Kidney glomerular epithelial cell (primary cell): ENCODE results near the gene UST.

Experiments used
- DNase-seq: peaks from one replicate; lab custom pipeline; 2025; lab: John Stamatoyannopoulos, UW

UST gene

GRCh38 chr6:148803979-148804378 is 57.1 kb downstream of the UST start:
- no peak for DNase-seq

- no peak for DNase-seq
Measured at GRCh38 chr6:148805777-148806176, 58.9 kb downstream of the UST start.

GRCh38 chr6:148807784-148808183 is 61.0 kb downstream of the UST start:
- no peak for DNase-seq

- DNase-seq: no peak
Measured at GRCh38 chr6:148808786-148809304, 62.0 kb downstream of the UST start.

- DNase-seq: no peak
Measured at GRCh38 chr6:148811459-148811858, 64.6 kb downstream of the UST start.

GRCh38 chr6:148814082-148814790 is 67.4 kb downstream of the UST start:
- no peak for DNase-seq

- DNase-seq: no peak
Measured at GRCh38 chr6:148814869-148815268, 68.0 kb downstream of the UST start.

GRCh38 chr6:148816117-148816516 is 69.3 kb downstream of the UST start:
- DNase-seq: no peak

GRCh38 chr6:148817689-148818088 is 70.9 kb downstream of the UST start:
- no peak for DNase-seq

GRCh38 chr6:148818939-148819575 is 72.2 kb downstream of the UST start:
- no peak for DNase-seq

GRCh38 chr6:148819852-148820251 is 73.0 kb downstream of the UST start:
- DNase-seq: no peak

GRCh38 chr6:148822819-148823218 is 76.0 kb downstream of the UST start:
- no peak for DNase-seq

- DNase-seq: no peak
Measured at GRCh38 chr6:148824291-148824690, 77.5 kb downstream of the UST start.

- DNase-seq: no peak
Measured at GRCh38 chr6:148824960-148825359, 78.1 kb downstream of the UST start.

- no peak for DNase-seq
Measured at GRCh38 chr6:148825492-148825891, 78.7 kb downstream of the UST start.

GRCh38 chr6:148827416-148828045 is 80.7 kb downstream of the UST start:
- no peak for DNase-seq

- DNase-seq: no peak
Measured at GRCh38 chr6:148828047-148828446, 81.2 kb downstream of the UST start.

GRCh38 chr6:148829415-148830101 is 82.7 kb downstream of the UST start:
- DNase-seq: no peak

GRCh38 chr6:148830614-148831013 is 83.8 kb downstream of the UST start:
- no peak for DNase-seq

- no peak for DNase-seq
Measured at GRCh38 chr6:148831064-148831463, 84.2 kb downstream of the UST start.

GRCh38 chr6:148831531-148831930 is 84.7 kb downstream of the UST start:
- no peak for DNase-seq

GRCh38 chr6:148835920-148836441 is 89.2 kb downstream of the UST start:
- no peak for DNase-seq
